Measurements from ENCODE around the gene CEACAM8.
"Not testable (repeated sequence)": the region's sequence is repeated elsewhere in the genome, so short reads cannot be mapped to it uniquely, and the experiment has no call there.

Gene CEACAM8

GRCh38 chr19:42594617-42595489 lies at the start of gene CEACAM8:
Gene CEACAM8, minus strand, starts transcription at chr19:42594924. Its CDS starts 96 bp downstream, at chr19:42594828.
- FAIRE-seq = no peak

GRCh38 chr19:42639324-42640092 lies 44.8 kb upstream of the CEACAM8 start:
- not testable (repeated sequence) for FAIRE-seq

GRCh38 chr19:42635233-42635539 lies 40.5 kb upstream of the CEACAM8 start:
- no peak for FAIRE-seq

GRCh38 chr19:42634409-42635232 lies 39.9 kb upstream of the CEACAM8 start:
- peak; percentile 89 for FAIRE-seq

- no peak for FAIRE-seq
These were observed 34.5 kb upstream of the CEACAM8 start for GRCh38 chr19:42629191-42629590.

GRCh38 chr19:42628411-42629140 lies 33.9 kb upstream of the CEACAM8 start:
- FAIRE-seq = no peak

GRCh38 chr19:42627916-42628315 lies 33.2 kb upstream of the CEACAM8 start:
- FAIRE-seq = no peak

- FAIRE-seq = no peak
These were observed 31.5 kb upstream of the CEACAM8 start for GRCh38 chr19:42626181-42626580.

- no peak for FAIRE-seq
These were observed 24.5 kb upstream of the CEACAM8 start for GRCh38 chr19:42619271-42619670.

GRCh38 chr19:42613666-42614065 lies 18.9 kb upstream of the CEACAM8 start:
- no peak for FAIRE-seq

- not testable (repeated sequence) for FAIRE-seq
These were observed 15.7 kb upstream of the CEACAM8 start for GRCh38 chr19:42610401-42610915.

- peak; percentile 97 for FAIRE-seq
These were observed 12.1 kb upstream of the CEACAM8 start for GRCh38 chr19:42606660-42607351.

- FAIRE-seq = no peak
These were observed 7.2 kb upstream of the CEACAM8 start for GRCh38 chr19:42601811-42602443.

GRCh38 chr19:42596391-42597072 lies 1.8 kb upstream of the CEACAM8 start:
- no peak for FAIRE-seq

GRCh38 chr19:42595550-42596172 lies 937 bp upstream of the CEACAM8 start:
- no peak for FAIRE-seq

- FAIRE-seq = no peak
These were observed 4.9 kb downstream of the CEACAM8 start for GRCh38 chr19:42589792-42590191.

- no peak for FAIRE-seq
These were observed 10.3 kb downstream of the CEACAM8 start for GRCh38 chr19:42584466-42584865.

- no peak for FAIRE-seq
These were observed 17.7 kb downstream of the CEACAM8 start for GRCh38 chr19:42577016-42577415.

GRCh38 chr19:42576241-42576640 lies 18.5 kb downstream of the CEACAM8 start:
- no peak for FAIRE-seq

- no peak for FAIRE-seq
These were observed 21.1 kb downstream of the CEACAM8 start for GRCh38 chr19:42573642-42574041.

Data from G401.6 (cell line).